ENCODE data around the gene MRPL14.

The MRPL14 gene

DNA sequence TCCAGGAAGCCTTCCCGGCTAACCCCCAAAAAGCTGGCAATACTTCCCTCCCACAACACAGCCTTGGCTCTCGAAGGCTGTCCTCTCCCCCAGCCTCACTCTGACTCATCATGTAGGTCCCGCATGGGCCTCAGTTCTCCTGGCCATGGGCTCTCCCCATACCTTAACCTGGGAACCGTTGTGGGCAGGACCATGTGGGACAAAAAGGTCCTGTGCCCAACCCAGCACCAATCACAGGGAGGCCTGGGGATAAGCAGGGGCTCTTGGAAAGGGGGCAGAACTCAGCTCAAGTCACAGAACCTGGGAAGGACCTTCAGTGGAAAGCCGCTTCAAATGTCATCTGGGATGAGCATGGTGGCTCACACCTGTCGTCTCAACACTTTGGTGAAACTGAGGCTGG lies 45.5 kb downstream of the MRPL14 start:
- no peak for DNase-seq

DNA sequence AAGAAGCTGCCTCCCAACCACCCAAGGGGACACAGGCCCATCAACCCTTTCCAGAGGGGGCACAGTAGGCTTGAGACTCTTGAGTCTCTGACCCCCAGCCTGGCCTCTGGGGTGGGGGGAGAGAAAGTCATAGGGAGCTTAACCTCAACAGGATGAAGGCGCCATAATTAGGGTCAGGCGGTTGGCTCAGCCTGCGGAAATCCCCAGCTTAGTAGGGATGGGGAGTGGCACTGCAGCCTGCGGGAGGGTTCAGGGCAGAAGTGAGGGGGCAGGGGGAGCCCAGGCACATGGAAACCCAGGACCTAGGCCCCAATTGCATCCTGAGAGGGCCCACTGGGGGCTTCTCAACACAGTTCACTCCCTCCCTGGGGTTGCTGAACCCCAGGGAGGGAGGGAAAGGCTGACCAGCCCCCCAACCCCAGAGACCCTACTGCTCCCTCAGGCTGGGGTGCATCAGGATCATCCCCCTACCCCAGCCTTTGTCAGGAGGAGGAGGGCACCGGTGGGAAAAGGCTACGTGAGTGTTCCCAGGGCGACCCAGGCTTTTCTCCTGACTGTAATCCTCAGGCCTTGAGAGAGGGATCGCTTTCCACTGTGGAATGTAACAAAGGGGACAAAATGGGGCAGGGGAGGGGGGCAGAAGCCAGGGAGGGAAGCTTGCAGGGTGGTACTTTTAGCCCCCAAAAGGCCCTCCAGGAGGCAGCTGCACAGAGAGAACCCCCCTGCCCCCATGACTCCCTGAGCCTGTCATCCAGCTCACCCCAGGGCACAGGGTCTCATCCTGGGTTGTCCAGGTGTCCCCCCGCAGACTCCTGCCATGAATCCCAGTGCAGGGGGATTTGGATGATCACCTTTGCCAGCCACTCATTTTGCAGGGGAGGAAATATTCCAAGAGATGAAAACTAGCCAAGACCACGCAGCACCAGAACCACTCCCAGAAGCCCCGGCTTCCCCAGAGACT lies 46.4 kb downstream of the MRPL14 start:
- DNase-seq: no peak

DNA sequence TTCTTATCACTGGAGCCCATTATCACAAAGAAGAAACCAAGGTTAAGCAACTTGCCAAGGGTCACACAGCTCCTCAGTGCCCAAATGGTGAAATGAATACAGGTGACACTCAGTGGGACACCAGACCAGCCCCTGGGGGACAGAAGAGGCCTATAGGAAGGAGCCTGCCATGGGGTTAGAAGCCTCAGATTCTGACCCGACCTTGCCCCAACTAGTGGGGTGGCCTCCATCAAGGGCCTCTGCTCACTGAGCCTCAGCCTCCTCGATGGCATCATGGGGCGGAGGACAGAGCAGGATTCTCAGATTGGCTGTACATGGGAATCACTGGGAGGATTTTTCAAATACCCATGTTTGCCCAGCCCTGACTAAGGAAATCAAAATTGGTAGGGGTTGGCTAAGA lies 47.6 kb downstream of the MRPL14 start:
- DNase-seq: no peak

DNA sequence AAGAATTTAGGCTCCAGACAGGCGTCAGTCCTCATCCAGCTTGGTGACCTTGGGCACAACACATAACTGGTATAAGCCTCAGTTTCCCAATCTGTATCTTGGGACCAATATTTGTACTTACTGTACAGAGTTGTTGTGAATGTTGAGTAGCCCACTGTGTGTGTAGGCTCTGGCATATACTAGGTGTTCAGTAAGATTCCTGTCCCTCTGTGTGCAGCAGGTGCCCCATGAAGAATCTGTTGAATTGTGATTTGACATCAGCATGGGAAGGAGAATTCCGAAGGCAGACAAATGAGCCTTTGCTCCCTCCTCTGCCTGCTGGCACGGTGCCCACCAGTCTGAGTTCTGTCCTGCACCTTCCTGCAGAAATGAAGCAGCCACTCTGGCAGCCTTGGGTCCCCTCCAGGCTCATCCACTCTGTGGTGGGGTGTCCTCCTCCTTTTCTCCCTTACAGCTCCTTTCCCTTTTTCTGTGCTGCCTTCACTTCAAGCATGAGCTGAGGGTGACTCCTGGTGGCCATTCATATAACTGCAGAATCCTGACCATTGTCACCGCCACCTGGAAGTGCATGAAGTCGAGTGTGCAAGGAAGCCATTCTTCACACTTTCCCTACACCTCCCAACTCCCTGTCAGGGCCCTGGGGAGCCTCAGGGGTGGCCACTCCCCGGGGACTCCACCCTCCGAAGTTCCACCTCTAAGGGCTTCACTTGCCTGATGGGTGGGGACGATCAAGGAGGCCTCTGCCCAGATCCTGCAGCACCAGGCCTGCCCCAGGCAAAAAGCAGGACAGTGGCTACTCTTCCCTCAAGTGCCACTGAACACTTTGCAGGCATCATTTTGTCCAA lies 48.2 kb downstream of the MRPL14 start:
- no peak for DNase-seq

DNA sequence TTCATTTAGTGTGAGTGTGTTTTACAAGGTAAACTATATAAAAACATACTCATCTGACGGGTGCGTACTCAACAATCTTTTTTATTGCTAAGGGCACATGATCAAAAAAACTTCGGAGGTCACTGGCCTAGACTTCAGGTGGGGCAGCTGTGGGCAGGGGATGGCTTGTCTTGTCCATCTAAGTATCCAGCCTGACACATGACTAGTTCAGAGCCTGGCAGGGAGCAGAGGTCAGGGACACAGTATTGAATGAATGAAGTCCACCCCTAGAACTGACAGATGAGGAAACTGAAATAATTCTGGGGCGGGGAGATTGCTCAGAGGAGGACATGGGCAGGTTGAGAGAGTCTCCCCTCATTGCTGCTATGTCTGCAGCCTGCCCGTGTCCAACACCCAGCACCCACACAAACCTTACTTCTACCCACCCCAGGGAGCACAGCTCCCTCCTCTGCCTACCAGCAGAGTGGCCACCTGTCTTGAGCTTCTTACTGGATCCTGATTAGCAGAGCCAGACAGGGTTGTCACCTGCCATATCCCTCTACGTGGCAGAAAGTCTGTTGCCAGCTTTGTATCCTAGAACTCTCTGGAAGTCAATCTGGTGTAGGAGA lies 48.9 kb downstream of the MRPL14 start:
- no peak for DNase-seq

DNA sequence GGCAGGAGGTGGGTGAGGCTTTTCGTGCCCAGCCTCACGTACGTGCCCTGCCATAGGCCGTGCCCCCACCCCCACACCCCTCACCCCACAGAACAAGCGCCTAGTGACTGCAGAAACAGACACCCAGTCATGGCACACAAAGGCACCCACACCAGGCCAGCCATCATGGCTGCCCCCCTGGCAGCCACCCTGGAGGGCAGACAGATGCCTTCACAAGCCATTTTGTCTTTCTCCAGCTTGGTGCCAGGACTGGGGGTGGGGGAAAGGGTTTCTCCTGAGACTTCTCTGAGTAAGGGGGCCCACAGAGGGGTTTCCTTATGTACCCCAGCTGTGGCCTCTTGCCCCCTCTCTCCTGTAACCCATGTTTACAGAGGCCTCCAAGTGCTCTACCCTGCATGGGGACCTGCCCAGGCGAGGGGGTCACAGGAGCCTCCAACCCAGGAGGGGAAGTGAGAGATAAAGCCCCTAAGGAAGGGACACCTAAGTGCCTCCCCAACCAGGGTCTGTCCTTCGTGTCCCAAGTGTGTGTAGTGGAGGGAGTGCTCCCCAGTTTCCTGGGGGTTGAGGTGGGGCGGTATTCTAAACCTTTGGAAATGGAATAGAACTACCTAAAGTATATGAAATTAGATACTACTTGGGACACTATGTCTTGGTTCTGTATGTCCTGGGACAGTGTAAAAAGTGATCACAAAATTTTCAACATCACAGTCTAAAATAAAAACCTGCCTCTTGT lies 49.9 kb downstream of the MRPL14 start:
- no peak for DNase-seq

DNA sequence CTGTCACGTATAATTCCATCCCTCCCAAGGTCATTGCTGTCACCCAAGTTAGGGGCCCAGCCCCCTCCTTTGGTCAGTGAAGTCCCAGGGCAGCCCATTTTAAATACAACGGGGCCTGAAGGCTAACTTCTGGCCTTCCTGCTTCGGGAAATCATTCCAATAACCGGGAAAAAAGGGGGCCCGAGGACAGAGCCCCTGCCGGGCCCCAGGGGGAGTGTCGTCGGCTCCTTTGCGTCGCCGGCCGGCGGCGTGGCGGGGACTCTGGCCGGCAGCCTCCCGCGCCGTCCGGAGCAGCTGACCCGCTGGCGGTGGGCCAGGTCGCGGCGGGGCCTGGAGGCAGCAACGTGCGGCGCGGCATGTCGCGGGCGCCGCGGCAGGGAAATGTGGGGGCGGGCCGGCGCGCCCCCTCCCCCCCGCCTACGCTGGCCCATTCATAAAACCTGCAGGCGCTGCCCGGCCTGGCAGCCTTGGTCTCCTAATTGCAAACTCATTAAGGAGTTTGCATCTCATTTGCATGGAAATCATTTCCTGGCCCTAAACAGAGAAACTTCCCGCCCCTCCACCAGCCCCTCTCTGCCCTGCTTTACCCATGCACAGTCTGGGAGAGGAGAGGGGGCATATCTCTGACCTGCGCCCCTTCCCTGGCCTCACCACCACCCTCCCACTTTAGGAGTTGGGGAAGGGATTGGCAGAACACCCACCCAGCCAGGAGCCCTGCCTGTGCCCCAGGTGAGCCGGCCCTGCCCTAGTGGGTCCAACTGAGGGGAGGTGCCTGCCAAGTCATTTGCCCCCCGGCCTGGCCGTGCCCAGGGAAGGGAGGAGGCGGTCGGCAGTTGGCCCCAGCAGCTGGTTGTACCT lies 50.7 kb downstream of the MRPL14 start:
- no peak for DNase-seq

DNA sequence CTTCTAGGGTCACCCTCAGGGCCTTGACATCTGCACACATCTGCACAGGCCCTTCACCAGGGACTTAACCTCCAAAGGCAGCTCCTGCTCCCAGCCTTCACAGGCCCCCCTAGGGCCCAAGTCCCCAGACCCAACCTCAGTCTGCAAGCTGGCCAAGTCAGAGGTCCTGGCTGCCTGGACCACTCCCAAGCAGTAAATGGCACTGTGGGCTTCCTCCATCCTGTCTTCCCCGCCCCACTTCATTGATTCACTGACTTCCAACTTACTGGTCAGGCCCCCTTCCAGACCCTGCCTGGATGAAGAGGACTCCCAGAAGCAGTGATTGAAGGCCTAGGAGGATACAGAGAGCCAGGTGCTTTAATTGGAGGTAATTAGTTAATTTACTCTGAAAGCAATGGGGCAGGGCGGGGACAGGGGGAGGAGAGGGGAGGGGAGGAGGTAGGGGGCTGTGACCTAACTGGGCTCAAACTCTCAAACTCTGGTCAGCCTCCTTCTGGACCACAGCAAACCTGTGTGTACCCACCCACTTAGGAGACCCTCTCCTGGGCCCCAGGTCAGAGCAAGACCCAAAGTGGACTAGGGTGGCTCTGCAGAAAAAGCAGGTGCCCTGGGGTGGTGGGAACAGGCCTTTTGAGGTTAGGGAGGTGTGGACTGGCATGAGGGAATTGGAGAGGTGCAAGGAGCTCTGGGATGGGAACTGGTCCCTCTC lies 51.5 kb downstream of the MRPL14 start:
- DNase-seq: no peak

DNA sequence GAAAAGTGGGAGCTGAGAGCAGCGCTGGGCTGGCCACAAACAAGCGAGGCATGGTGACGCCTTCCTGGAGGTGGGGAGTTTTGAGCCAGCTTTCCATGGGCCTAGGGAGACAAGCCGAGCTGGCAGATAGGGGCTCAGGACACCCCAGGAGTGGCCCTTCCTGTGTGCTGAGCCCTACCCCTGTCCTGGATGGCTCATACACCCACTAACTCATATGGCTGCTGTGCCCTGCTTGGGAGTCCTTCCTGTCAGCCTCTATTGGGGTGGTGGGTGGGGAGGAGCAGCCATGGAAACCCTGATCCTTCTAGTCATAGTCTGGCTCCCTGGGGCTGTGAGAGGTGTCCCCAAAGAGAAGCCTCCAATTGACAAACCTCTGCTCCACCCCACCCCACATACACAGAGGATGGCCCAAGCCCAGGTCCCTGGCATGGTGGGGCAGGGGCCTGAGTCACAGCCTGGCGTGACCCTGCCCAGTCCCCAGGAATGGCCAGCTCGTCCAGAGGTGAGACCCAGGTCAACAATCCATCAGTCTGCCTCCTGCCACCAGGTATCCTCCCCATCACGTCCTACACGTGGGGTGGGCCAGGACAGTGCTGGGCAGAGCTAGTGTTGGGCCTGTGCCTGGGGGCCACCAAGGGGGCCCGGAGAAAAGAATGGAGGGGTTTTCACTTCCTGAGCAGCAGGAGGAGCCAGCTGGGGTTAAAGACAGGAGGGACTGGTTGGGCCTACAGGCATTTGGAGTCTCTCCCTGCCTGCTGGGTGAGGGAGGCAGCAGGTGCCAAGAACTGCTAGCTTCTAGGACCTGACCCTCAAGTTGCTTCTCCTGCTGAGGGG lies 52.2 kb downstream of the MRPL14 start:
- no peak for DNase-seq

DNA sequence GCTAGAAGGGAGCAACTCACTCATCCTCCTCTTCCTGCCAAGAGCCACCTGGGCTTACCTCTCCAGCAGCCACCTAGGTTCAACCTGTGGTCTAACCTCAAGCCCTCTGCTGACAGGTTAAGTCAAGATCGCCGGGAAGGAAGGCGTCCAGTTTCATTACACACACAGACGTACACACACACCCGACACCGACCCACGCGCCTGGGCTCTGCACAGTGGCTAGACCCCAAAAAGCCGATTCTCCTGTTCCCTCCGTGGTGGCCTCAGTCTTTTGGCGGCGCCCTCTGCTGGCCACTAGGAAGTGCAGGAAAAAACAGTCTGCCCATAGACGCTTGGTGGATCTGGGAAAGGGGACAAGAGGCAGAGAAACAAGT lies 52.8 kb downstream of the MRPL14 start:
- DNase-seq: no peak

DNA sequence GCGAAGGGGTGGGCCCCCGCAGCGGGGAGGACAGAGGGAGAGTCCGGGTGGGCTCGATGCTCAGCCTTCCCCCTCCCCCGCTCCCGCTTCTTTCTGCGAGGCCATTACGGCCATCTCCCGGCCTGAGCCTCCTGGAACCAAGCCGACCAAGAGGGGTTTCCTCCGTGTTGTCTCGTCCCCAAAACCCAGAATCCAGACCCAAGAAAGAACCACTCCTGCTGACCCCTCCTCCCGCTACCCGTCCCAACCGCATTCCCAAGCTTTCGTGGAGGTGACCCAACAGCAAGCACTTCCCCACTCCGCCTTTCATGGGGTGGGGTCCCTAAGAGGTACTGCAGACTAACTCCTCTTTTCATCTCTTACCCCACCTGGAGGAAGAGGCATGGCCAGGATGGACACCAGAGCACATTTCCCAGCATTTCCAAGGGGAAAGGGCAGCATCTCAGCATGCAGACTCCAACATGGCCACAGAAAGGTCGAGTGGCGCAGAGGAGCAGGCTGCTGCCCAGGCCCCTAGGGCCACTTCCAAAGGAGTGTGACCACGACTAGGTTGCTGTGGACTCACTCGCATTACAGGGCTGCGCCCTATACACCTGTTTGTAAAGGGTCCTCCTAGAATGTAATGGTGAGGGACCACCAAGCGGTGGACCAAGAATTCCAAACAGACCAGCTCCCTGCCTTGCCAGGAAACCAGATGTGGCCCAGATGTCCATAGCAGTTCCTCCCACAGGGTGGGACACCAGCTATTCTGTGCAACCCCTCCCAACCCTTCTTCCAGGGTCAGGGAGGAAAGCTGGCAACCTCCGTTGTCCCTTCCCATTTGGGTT lies 53.4 kb downstream of the MRPL14 start:
- DNase-seq: no peak

DNA sequence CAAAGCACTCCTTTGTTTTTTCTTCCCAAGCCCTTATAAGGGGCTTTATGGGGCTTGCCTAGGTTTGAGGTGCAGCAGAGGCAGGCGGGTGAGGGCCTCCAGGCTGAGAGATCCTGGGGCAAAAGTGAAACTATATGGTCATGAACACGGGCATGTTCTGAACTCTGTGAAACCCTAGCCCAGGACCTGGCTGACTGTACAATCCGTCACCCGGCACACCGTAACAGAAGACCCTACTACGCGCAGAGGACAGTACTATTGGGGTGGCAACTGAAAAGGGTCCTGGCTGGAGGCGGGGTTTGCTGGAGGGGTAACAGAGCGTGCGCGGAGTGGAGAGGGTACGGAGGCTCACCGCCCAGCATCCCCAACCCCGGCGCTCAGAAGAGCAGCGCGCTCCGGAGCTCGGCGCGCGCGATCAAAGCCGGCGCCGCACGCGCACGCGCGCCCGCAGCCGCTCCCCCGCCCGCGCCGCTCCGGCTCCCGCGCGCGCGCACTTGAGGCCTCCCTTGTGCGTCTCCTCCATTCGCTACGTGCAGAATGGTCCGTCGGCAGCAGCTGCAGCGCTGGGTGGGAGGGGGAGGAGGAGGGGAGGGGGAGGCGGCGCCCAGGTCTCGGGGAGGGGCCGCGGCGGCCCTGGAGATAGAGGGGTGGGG lies 54.2 kb downstream of the MRPL14 start:
- DNase-seq: no peak

DNA sequence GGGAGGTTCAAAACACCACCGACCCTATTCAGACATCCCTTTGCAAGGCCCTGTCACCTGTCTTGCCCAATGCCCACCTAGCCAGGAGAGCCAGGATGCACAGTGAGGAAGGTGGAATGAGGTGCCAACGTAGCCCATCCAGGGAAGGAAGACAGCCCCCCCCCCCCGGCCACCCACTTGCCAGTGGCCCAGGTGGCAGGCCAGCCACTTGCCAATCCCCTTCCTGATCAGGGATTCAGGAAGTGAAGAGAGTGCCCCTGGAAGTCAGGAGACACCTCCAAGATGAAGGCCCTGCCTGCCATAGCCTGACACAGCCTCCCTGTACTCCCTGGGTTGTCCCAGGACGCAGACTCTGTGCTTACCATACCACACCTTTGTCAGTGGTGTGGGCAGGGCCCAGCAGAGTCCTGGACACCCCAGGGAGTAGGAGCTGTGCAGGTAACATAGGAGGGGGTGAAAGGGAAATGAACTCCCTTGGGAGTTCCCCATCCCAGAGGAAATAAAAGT lies 54.7 kb downstream of the MRPL14 start:
- no peak for DNase-seq

DNA sequence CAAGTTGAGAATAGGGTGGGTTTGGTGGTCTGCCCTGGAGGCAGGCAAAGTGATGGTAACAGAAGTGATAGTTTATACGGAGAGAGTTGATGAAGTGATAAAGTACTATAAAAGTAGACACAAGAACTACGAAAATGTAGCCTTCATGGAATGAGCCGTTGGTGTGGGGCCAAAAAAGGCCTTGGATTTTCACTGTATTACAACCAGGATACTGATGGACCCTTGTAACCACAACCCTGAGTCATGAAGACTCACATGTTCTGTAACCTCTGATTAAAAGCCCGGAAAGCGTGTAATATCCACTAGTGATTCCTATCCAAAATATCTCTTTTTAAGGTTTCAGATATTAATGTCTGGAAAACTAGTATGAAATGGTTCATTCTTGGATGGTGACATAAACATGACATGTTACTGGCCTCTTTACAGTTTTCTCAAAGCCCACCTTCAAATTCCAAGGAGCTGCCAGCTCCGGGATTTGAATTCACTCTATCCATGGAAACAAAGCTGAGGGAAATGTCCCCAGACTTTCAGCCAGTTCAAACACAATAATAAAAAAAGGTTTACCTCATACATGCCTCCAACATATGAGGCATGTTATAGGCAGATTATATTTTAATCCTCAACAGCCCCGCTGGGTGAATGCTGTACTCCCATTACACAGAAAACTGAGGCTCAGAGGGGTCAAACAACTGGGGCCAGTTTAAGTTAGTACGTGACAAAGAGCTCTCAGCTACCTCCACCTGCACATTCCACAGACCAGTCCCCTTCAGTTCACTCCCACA lies 55.4 kb downstream of the MRPL14 start:
- no peak for DNase-seq

DNA sequence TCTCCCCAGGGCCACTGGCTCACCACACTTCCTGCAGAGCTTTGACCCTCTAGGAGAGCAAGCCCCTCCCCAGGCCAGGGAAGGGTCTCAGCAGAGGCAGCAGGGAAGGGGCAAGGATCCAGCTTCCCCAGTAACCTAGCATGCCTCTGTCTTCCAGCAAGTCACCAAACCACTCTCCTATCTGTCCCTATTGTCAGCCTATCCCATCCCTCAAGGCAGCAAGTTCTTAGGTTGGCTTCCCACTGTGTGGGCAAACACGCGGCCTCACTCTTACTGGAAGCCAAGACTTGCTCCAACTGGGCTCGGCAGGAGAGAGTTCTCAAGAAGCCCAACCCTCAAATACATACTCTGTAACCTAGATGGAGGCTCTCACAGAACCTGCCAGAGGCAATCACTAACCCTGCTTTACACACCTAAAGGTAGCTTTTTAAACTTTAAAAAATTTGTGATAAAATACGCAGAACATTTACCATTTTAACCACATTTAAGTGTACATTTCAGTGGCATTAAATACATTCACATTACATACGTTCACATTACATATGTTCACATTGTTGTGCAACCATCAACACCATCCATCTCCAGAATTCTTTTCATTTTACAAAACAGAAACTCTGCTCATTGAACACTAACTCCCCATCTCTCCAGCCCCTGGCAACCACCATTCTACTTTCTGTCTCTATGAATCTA lies 58.5 kb downstream of the MRPL14 start:
- DNase-seq: no peak
